Measurements from ENCODE around the gene TTC34.
"Not testable (repeated sequence)": the region's sequence is repeated elsewhere in the genome, so short reads cannot be mapped to it uniquely, and the experiment has no call there.

TTC34 gene

GRCh38 chr1:2655598-2656434 is 145.7 kb downstream of the TTC34 start:
- DNase-seq, result not testable (repeated sequence)

GRCh38 chr1:2654443-2654948 is 147.0 kb downstream of the TTC34 start:
- not testable (repeated sequence) for DNase-seq

GRCh38 chr1:2653741-2654442 is 147.6 kb downstream of the TTC34 start:
- peak in 1 of 2 donors; percentile 41 for DNase-seq

GRCh38 chr1:2652926-2653571 is 148.4 kb downstream of the TTC34 start:
- not testable (repeated sequence) for DNase-seq

- DNase-seq, result not testable (repeated sequence)
Measured at GRCh38 chr1:2652152-2652925, 149.2 kb downstream of the TTC34 start.

GRCh38 chr1:2650967-2651645 is 150.4 kb downstream of the TTC34 start:
- no peak for DNase-seq

- DNase-seq, result no peak
Measured at GRCh38 chr1:2646837-2647236, 154.7 kb downstream of the TTC34 start.

GRCh38 chr1:2645776-2646175 is 155.7 kb downstream of the TTC34 start:
- DNase-seq, result no peak

- no peak for DNase-seq
Measured at GRCh38 chr1:2645143-2645542, 156.3 kb downstream of the TTC34 start.

GRCh38 chr1:2644591-2645101 is 156.8 kb downstream of the TTC34 start:
- DNase-seq, result no peak

- no peak for DNase-seq
Measured at GRCh38 chr1:2644171-2644570, 157.3 kb downstream of the TTC34 start.

GRCh38 chr1:2643414-2644077 is 157.9 kb downstream of the TTC34 start:
- DNase-seq, result no peak

- peak; percentile 95 for DNase-seq
Measured at GRCh38 chr1:2642560-2643413, 158.7 kb downstream of the TTC34 start.

- DNase-seq, result no peak
Measured at GRCh38 chr1:2642131-2642559, 159.3 kb downstream of the TTC34 start.

GRCh38 chr1:2641381-2642130 is 159.9 kb downstream of the TTC34 start:
- no peak for DNase-seq

GRCh38 chr1:2640626-2641025 is 160.9 kb downstream of the TTC34 start:
- DNase-seq, result no peak

GRCh38 chr1:2639607-2640521 is 161.6 kb downstream of the TTC34 start:
- DNase-seq, result no peak

GRCh38 chr1:2639203-2639602 is 162.3 kb downstream of the TTC34 start:
- DNase-seq, result no peak

Data from CD4-positive, alpha-beta T cell treated with Interferon alpha-2 for 1 hour (primary cell).